H1 (cell line): Measurements from ENCODE around the gene PHACTR1. TPM values are rescaled to one million over a fixed set of nuclear protein-coding genes. Genes with fewer than 3 reads are reported as not detected.

Experiments
- CTCF ChIA-PET: fragments of 300-600 bp; sonication (Branson Sonifier 250); formaldehyde crosslinking; loops from one replicate; lab custom pipeline; 2021; ENCODE audit not compliant: partially characterized antibody; lab: Charles Lee
- POLR2A ChIA-PET: fragments of 300-600 bp; sonication (Branson Sonifier 250); formaldehyde crosslinking; loops from one replicate; lab custom pipeline; 2021; ENCODE audit warnings: inconsistent platforms; ENCODE audit not compliant: partially characterized antibody; lab: Charles Lee
- DNase-seq, 2 experiments: peaks; one replicate each; pipeline versions ENCODE4 v3.0.0 to v3.0.0-alpha.2; 2010 to 2022; ENCODE audit warnings: low spot score in 2 of 2, low read depth in 1 of 2, mixed read lengths in 1 of 2
- FAIRE-seq: peaks from 2 replicates; lab custom pipeline; 2011; peaks lifted over from hg19 to GRCh38; lab: Jason Lieb, UNC
- H2AFZ ChIP-seq: 2 replicates; pipeline ENCODE4 v1.8.1; 2012; ENCODE audit warnings: low read length, inconsistent platforms
- H2AK5ac ChIP-seq: 2 replicates; pipeline ENCODE4 v1.6.1; 2013; ENCODE audit warnings: low read depth, low read length
- H2BK120ac ChIP-seq: replicated peaks from 2 replicates; pipeline ENCODE3; 2013; ENCODE audit warnings: low read depth, low read length, inconsistent platforms
- H2BK12ac ChIP-seq: 2 replicates; pipeline ENCODE4 v1.6.1; 2013; ENCODE audit warnings: low read depth, low read length
- H2BK15ac ChIP-seq: 2 replicates; pipeline ENCODE4 v1.6.1; 2013; ENCODE audit warnings: low read length
- H2BK20ac ChIP-seq: 2 replicates; pipeline ENCODE4 v1.6.1; 2013; ENCODE audit warnings: low read length
- H2BK5ac ChIP-seq: 2 replicates; pipeline ENCODE4 v1.6.1; 2013; ENCODE audit warnings: low read depth, low read length
- H3K14ac ChIP-seq: 2 replicates; pipeline ENCODE4 v1.6.1; 2013; ENCODE audit warnings: inconsistent platforms; ENCODE audit not compliant: insufficient read length
- H3K18ac ChIP-seq: 2 replicates; pipeline ENCODE4 v1.6.1; 2013; ENCODE audit warnings: low read length; ENCODE audit errors: extremely low read depth
- H3K23ac ChIP-seq: 2 replicates; pipeline ENCODE4 v1.6.1; 2013; ENCODE audit warnings: inconsistent platforms; ENCODE audit not compliant: insufficient read length
- H3K23me2 ChIP-seq: 2 replicates; pipeline ENCODE4 v1.6.1; 2013; ENCODE audit warnings: low read depth, low read length
- H3K27ac ChIP-seq: 2 replicates; pipeline ENCODE4 v1.6.1; 2011; ENCODE audit warnings: low read depth, low read length, inconsistent platforms
- H3K27me3 ChIP-seq, 4 experiments: replicated peaks in 1 of 4; 1 replicate in 1 of 4; 2 replicates in 3 of 4; pipeline versions ENCODE4 v1.6.1 to v1.8.1; 2011 to 2013; ENCODE audit warnings: low read length in 3 of 4, mild to moderate bottlenecking in 3 of 4, inconsistent platforms in 2 of 4, mixed read lengths in 2 of 4, moderate library complexity in 1 of 4; ENCODE audit not compliant: control insufficient read depth in 3 of 4, insufficient read depth in 3 of 4; ENCODE audit errors: extremely low read depth in 1 of 4
- H3K36me3 ChIP-seq, 4 experiments: 2 replicates each; pipeline versions ENCODE4 v1.6.1 to v1.8.1; 2011 to 2013; ENCODE audit warnings: mild to moderate bottlenecking in 4 of 4, low read length in 3 of 4, moderate library complexity in 2 of 4, control low read depth in 1 of 4, inconsistent platforms in 1 of 4; ENCODE audit not compliant: insufficient read depth in 4 of 4, control insufficient read depth in 2 of 4
- H3K4ac ChIP-seq: replicated peaks from 2 replicates; pipeline ENCODE3; 2013; ENCODE audit warnings: low read length, low read depth, mixed read lengths, inconsistent platforms; ENCODE audit not compliant: insufficient read length
- H3K4me1 ChIP-seq, 4 experiments: replicated peaks in 1 of 4; 1 replicate in 1 of 4; 2 replicates in 3 of 4; pipeline versions ENCODE4 v1.6.1 to v1.8.1; 2011 to 2013; ENCODE audit warnings: low read length in 3 of 4, inconsistent platforms in 2 of 4, mixed read lengths in 1 of 4; ENCODE audit not compliant: insufficient read depth in 4 of 4, control insufficient read depth in 3 of 4
- H3K4me2 ChIP-seq, 2 experiments: 2 replicates each; pipeline versions ENCODE4 v1.6.1 to v1.8.1; 2011 to 2013; ENCODE audit warnings: low read depth in 2 of 2, low read length in 2 of 2, control low read depth in 1 of 2, inconsistent platforms in 1 of 2, mild to moderate bottlenecking in 1 of 2; ENCODE audit not compliant: insufficient read depth in 1 of 2
- H3K4me3 ChIP-seq, 4 experiments: fragments of 200-600, 300-600 bp in 1 of 4; sonication (generic), shearing (Covaris generic), sonication (Bioruptor Twin) in 1 of 4; 2 replicates each; pipeline versions ENCODE4 v1.5.1 to v1.8.1; 2011 to 2016; ENCODE audit warnings: low read length in 4 of 4, low read depth in 3 of 4, control low read depth in 2 of 4, inconsistent platforms in 2 of 4, mild to moderate bottlenecking in 2 of 4, mixed read lengths in 1 of 4, moderate library complexity in 1 of 4; ENCODE audit not compliant: insufficient read depth in 2 of 4; ENCODE audit errors: extremely low read depth in 1 of 4
- H3K56ac ChIP-seq: replicated peaks from 2 replicates; pipeline ENCODE3; 2013; ENCODE audit warnings: low read depth, mild to moderate bottlenecking, mixed read lengths, low read length, inconsistent platforms; ENCODE audit not compliant: insufficient read length
- H3K79me1 ChIP-seq: 2 replicates; pipeline ENCODE4 v1.6.1; 2013; ENCODE audit warnings: low read depth, low read length, control low read depth
- H3K79me2 ChIP-seq, 2 experiments: 2 replicates each; pipeline versions ENCODE4 v1.6.1 to v1.8.1; 2012 to 2013; ENCODE audit warnings: low read length in 2 of 2, mild to moderate bottlenecking in 2 of 2, inconsistent platforms in 1 of 2; ENCODE audit not compliant: insufficient read depth in 2 of 2, control insufficient read depth in 1 of 2
- H3K9ac ChIP-seq, 4 experiments: replicated peaks in 1 of 4; 1 replicate in 1 of 4; 2 replicates in 3 of 4; pipeline versions ENCODE4 v1.6.1 to v1.8.1; 2011 to 2013; ENCODE audit warnings: low read depth in 3 of 4, low read length in 3 of 4, control low read depth in 2 of 4, mild to moderate bottlenecking in 2 of 4, moderate library complexity in 2 of 4, inconsistent platforms in 1 of 4; ENCODE audit errors: extremely low read depth in 1 of 4
- H3K9me3 ChIP-seq, 2 experiments: 2 replicates each; pipeline versions ENCODE4 v1.6.1 to v1.8.1; 2012 to 2013; ENCODE audit warnings: mild to moderate bottlenecking in 2 of 2, moderate library complexity in 2 of 2, control low read depth in 1 of 2, inconsistent platforms in 1 of 2, low read depth in 1 of 2, low read length in 1 of 2, mixed read lengths in 1 of 2; ENCODE audit not compliant: insufficient read depth in 2 of 2
- H4K20me1 ChIP-seq, 2 experiments: replicated peaks in 1 of 2; 2 replicates each; pipeline versions ENCODE3 to v1.8.1; 2011 to 2013; ENCODE audit warnings: inconsistent platforms in 2 of 2, low read length in 2 of 2, mild to moderate bottlenecking in 1 of 2; ENCODE audit not compliant: insufficient read depth in 2 of 2, control insufficient read depth in 1 of 2
- H4K5ac ChIP-seq: 2 replicates; pipeline ENCODE4 v1.6.1; 2013; ENCODE audit warnings: low read length, low read depth, mixed read lengths, inconsistent platforms; ENCODE audit not compliant: insufficient read length
- H4K8ac ChIP-seq: 2 replicates; pipeline ENCODE4 v1.8.0; 2013; ENCODE audit warnings: mild to moderate bottlenecking, moderate library complexity, low read length, inconsistent platforms; ENCODE audit not compliant: insufficient read depth; ENCODE audit errors: extremely low read depth
- H4K91ac ChIP-seq: replicated peaks from 2 replicates; pipeline ENCODE3; 2013; ENCODE audit warnings: low read length, mixed read lengths, inconsistent platforms; ENCODE audit not compliant: insufficient read length
- CHD1 ChIP-seq: IDR thresholded peaks from 2 replicates; pipeline ENCODE4 v1.6.1; 2012; ENCODE audit warnings: low read depth, low read length, improper control_type of control experiment
- EZH2 ChIP-seq: fragments of 200-600 bp; sonication (generic); IDR thresholded peaks from 2 replicates; pipeline ENCODE4 v1.7.1; 2012; ENCODE audit warnings: low read depth, mild to moderate bottlenecking, moderate library complexity, low read length, inconsistent platforms; ENCODE audit not compliant: severe bottlenecking
- GABPA ChIP-seq: IDR thresholded peaks from 2 replicates; pipeline ENCODE4 v1.6.1; 2011; ENCODE audit warnings: mild to moderate bottlenecking, low read length, moderate library complexity, borderline replicate concordance; ENCODE audit not compliant: insufficient read depth
- KDM4A ChIP-seq: IDR thresholded peaks from one replicate; pipeline ENCODE4 v1.7.1; 2012; ENCODE audit warnings: low read depth, mild to moderate bottlenecking, moderate library complexity, low read length, inconsistent platforms; ENCODE audit not compliant: severe bottlenecking
- MAFK ChIP-seq: IDR thresholded peaks from 2 replicates; pipeline ENCODE4 v1.6.1; 2012; ENCODE audit warnings: low read depth, mild to moderate bottlenecking, improper control_type of control experiment, low read length
- POLR2A ChIP-seq, 2 experiments: IDR thresholded peaks; 1 replicate in 1 of 2; 2 replicates in 1 of 2; pipeline ENCODE4 v1.6.1; 2011; ENCODE audit warnings: low read depth in 2 of 2, low read length in 2 of 2, mild to moderate bottlenecking in 2 of 2; ENCODE audit errors: control extremely low read depth in 1 of 2
- RAD21 ChIP-seq, 2 experiments: IDR thresholded peaks in 1 of 2; conservative IDR thresholded peaks in 1 of 2; 2 replicates each; pipeline ENCODE4 v1.6.1; 2011; ENCODE audit warnings: low read depth in 2 of 2, low read length in 2 of 2, improper control_type of control experiment in 1 of 2, inconsistent platforms in 1 of 2, mild to moderate bottlenecking in 1 of 2, moderate library complexity in 1 of 2
- RBBP5 ChIP-seq: IDR thresholded peaks from 2 replicates; pipeline ENCODE4 v1.7.1; 2012; ENCODE audit warnings: low read depth, mild to moderate bottlenecking, inconsistent platforms, low read length, moderate library complexity, borderline replicate concordance
- SIRT6 ChIP-seq: IDR thresholded peaks from one replicate; pipeline ENCODE4 v1.7.1; 2012; ENCODE audit warnings: low read length, inconsistent platforms
- SP2 ChIP-seq: IDR thresholded peaks from 2 replicates; pipeline ENCODE4 v1.6.1; 2012; ENCODE audit warnings: mild to moderate bottlenecking, low read length, inconsistent platforms
- WGBS, 2 experiments: shearing (Covaris generic) in 1 of 2; methylation state at CpG; one replicate each; pipeline versions ENCODE4 v1.1.6 to v1.1.7; 2013 to 2015; ENCODE audit warnings: low lambda C conversion rate in 2 of 2, mixed read lengths in 2 of 2, inconsistent platforms in 1 of 2, low coverage in 1 of 2, missing lambda C conversion rate in 1 of 2; ENCODE audit not compliant: insufficient replicate concordance in 2 of 2, insufficient coverage in 1 of 2, insufficient read length in 1 of 2; ENCODE audit errors: extremely low coverage in 1 of 2, missing lambda C conversion rate in 1 of 2; 5-methylcytosine and 5-hydroxymethylcytosine counted together
- polyA plus RNA-seq, 7 experiments: library from polyadenylated mRNA; depleted of rRNA in 3 of 7; stranded (reverse) in 5 of 7; unstranded in 2 of 7; fragments of >200 nt in 5 of 7; fragments of 200-250 nt in 2 of 7; gene quantifications; 1 replicate in 5 of 7; 2 replicates in 1 of 7; 4 replicates in 1 of 7; pipeline versions ENCODE4 v1.2.1 to v1.2.3, GENCODE V29; 2011 to 2013; ENCODE audit warnings: missing spikeins in 2 of 7, mixed read lengths in 2 of 7
- total RNA-seq: library from RNA; stranded (reverse); fragmentation: NEBNext Ultra II Directional; extraction: Animal tissue kit (Norgen Biotek cat#: 25700); gene quantifications from 2 replicates; pipeline ENCODE4 v1.2.1, GENCODE V29; 2021
- TF ChIP-seq, protein P1 (sequence below): IDR thresholded peaks from 2 replicates; pipeline ENCODE4 v1.6.1; 2011; ENCODE audit warnings: low read length, improper control_type of control experiment

The PHACTR1 gene
- total and polyA plus RNA-seq, 2 of the 8 experiments (the other 6 are each of a cell fraction or from before 2014, with no cell fraction given) = 3.9 to 17.1 TPM

DNA sequence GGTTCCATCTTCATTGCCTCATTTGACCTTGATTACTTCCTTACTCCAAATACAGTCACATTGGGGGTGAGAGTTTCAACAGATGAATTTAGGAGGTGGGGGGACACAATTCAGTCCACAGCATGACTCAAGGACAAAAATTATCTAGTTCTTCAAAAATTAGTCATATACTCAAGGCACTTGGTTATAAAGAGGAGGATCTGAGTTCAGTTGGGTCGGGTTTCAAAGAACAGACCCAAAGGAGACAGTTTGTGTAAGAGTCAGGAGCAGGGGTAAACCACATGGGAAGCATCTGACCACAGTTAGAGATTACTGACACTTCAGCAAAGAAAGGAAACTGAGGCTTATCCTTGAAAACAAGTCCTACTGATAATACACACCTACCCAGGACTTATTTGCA is 473.8 kb downstream of the PHACTR1 start:
- Histone ChIP-seq H3K4ac (no peak overlapping the region), H4K8ac (no peak overlapping the region), H2AK5ac (no peak overlapping the region), H3K4me3 (no peak overlapping the region), H3K79me1 (no peaks in the 10 kb centered on the region; the same call in 1 of the 2 replicates), H3K27me3 (no peaks in the 10 kb centered on the region), H3K23me2 (peaks cover 3% of the 10 kb centered on the region; the same call in 1 of the 2 replicates), H3K27ac (no peak overlapping the region), H4K91ac (no peak overlapping the region), H3K4me2 (no peak overlapping the region), H3K56ac (no peak overlapping the region), H3K9ac (no peak overlapping the region), H2BK5ac (no peak overlapping the region), H3K79me2 (no peaks in the 10 kb centered on the region), H2BK15ac (no peak overlapping the region), H3K18ac (no peak overlapping the region), H4K20me1 (no peaks in the 10 kb centered on the region), H2BK12ac (no peak overlapping the region), H4K5ac (no peak overlapping the region), H2BK120ac (no peak overlapping the region), H3K9me3 (no peaks in the 10 kb centered on the region), H2AFZ (no peak overlapping the region), H3K36me3 (no peaks in the 10 kb centered on the region), H3K4me1 (peaks cover 2 to 9% (median 6%) of the 10 kb centered on the region in 4 experiments; a peak in 4 of 7 replicates), H2BK20ac (no peak overlapping the region), H3K23ac (no peak overlapping the region), H3K14ac (no peak overlapping the region)
- ChIA-PET CTCF (no interaction called here), POLR2A (no interaction called here)
- no peak for DNase-seq
- 100% methylated on average over 1 of the region's 1 CpG; no CpG with 5 or more reads in 1 of the 2 experiments for WGBS, 2 experiments
- no peak for FAIRE-seq
- TF ChIP-seq RBBP5 (no peak), EZH2 (no peak), RAD21 (IDR thresholded peaks at IDR 0.05 in 1 of 2, conservative IDR thresholded peaks at IDR 0.05 in 1 of 2; ENCODE audit: low read depth in 2 of 2, low read length in 2 of 2) (no peak), POLR2A (IDR thresholded peaks at IDR 0.05; ENCODE audit: control extremely low read depth in 1 of 2, low read depth in 2 of 2, low read length in 2 of 2) (no peak), KDM4A (no peak), MAFK (no peak), SP2 (no peak), GABPA (no peak), CHD1 (no peak), SIRT6 (no peak)
- TF ChIP-seq, protein P1, sequence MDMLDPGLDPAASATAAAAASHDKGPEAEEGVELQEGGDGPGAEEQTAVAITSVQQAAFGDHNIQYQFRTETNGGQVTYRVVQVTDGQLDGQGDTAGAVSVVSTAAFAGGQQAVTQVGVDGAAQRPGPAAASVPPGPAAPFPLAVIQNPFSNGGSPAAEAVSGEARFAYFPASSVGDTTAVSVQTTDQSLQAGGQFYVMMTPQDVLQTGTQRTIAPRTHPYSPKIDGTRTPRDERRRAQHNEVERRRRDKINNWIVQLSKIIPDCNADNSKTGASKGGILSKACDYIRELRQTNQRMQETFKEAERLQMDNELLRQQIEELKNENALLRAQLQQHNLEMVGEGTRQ = no peak
